NT2/D1 (cell line): Measurements from ENCODE around the gene IFNAR1.

Source experiments
- SUZ12 ChIP-seq: IDR thresholded peaks from 2 replicates; pipeline ENCODE4 v1.6.1; 2011; ENCODE audit not compliant: insufficient read length, insufficient read depth; ENCODE audit errors: extremely low read depth
- ZNF274 ChIP-seq: IDR thresholded peaks from 2 replicates; pipeline ENCODE4 v1.6.1; 2011; ENCODE audit warnings: mild to moderate bottlenecking, low read depth, low read length

DNA sequence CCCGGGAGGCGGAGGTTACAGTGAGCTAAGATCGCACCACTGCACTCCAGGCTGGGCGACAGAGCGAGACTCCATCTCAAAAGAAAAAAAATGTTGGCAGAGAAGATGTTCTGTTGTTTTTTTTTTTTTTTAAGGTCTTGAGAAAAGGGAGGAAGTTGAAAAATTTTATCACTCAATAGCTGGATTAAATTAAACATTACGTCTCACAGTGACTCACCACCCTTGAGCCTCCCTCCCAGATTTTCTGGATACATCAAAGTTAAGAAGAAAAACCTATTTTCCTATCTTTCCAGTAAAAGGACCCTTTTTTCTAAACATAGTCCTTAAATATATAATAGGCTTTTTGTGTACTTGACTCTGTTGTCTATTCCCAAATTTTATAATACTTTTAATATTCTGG, 35.5 kb downstream of the IFNAR1 start:
- TF ChIP-seq ZNF274 (no peak), SUZ12 (no peak)
